Stimulated activated CD8-positive, alpha-beta memory T cell treated with anti-CD3 and anti-CD28 coated beads, Interleukin-15, amount 100 ng/mL, for 48 hours (primary cell): ENCODE measurements around the gene FREM3.

ENCODE experiments used
- DNase-seq, 2 donors: peaks; one replicate each; pipeline ENCODE4 v3.0.0-alpha.2; 2020; ENCODE audit warnings: low read depth in 2 of 2

The FREM3 gene

GRCh38 chr4:143668930-143669552, 31.4 kb downstream of the FREM3 start:
- no peak for DNase-seq

- no peak for DNase-seq
Measured at GRCh38 chr4:143667461-143667860, 33.0 kb downstream of the FREM3 start.

- DNase-seq, result no peak
Measured at GRCh38 chr4:143658336-143658735, 42.1 kb downstream of the FREM3 start.

- no peak for DNase-seq
Measured at GRCh38 chr4:143654571-143654970, 45.9 kb downstream of the FREM3 start.

GRCh38 chr4:143653031-143653430, 47.4 kb downstream of the FREM3 start:
- no peak for DNase-seq

DNA sequence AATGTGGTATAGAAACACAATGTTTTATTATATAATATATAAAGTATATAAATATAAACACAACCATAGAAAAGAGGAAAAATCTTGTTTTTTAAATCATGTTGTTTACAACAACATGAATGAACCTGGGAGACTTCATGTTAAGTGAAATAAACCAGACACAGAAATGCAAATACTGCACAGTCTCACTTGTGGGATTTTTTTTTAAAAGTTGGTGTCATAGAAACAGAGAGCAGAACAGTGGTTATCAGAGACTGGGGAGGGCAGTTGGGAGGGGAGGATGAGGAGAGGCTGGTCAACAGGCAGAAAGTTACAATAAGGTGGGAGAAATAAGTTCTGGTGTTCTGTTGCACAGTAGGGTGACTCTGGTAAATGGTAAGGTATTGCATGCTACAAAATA, 57.1 kb downstream of the FREM3 start:
- DNase-seq, result no peak

GRCh38 chr4:143642611-143643010, 57.9 kb downstream of the FREM3 start:
- DNase-seq, result no peak

- DNase-seq, result no peak
Measured at GRCh38 chr4:143641361-143641760, 59.1 kb downstream of the FREM3 start.

- DNase-seq, result no peak
Measured at GRCh38 chr4:143634763-143635162, 65.7 kb downstream of the FREM3 start.

DNA sequence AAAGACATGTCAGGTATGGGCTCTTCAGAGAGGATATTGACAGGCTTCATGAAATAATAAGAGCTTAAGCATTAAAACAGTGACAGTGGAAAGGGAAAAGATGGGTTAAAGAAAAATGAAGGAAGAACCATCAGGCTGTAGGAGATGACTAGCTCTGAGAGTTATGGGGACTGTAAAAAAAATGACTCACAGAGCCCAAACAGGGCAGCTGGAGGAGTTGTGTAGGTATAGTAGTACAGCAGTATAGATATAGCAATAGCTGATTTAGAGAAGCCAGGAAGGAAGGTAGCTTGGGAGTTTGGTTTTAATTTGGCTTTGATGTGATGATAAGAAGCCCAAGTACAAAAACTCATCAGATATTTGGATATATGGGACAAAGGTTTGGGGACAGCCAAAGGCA, 66.6 kb downstream of the FREM3 start:
- DNase-seq, result no peak

DNA sequence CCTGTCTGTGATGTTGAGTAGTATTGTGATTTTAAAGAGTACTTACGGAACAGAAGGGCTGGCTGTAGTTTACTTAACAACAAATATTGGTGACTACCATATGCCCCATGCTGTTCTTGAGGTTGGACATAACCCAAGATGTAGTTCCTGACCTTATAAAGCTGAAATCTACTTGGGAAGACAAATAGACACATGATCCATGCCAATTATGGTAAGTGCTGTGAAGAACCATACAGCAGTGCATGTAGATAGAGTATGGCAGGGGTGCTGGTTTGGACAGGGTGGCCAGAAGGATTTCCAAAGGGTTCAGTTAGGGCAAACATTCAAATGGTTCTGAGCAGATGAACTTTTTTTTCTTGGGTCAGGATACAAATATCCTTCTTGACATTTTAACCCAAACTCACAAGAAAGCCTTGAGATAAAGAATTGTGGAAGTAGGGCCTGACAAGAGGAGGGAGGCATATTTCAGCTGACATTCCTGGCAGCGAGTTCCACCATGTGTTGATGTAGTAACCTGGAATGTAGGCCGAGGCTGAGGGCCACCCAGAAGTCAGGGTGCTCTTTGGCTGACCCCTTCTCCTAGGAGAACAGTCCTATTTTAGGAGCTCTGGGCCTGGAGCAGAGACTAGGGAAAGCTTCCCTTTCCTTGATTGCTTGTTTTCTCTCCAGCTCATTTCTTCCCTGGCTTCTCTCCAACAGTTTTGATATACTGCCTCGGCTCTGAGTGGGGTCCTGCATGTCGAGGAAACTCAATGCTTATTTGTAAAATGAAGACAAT, 74.2 kb downstream of the FREM3 start:
- no peak for DNase-seq

- no peak for DNase-seq
Measured at GRCh38 chr4:143625632-143626031, 74.8 kb downstream of the FREM3 start.

- DNase-seq, result no peak
Measured at GRCh38 chr4:143623896-143624295, 76.6 kb downstream of the FREM3 start.

DNA sequence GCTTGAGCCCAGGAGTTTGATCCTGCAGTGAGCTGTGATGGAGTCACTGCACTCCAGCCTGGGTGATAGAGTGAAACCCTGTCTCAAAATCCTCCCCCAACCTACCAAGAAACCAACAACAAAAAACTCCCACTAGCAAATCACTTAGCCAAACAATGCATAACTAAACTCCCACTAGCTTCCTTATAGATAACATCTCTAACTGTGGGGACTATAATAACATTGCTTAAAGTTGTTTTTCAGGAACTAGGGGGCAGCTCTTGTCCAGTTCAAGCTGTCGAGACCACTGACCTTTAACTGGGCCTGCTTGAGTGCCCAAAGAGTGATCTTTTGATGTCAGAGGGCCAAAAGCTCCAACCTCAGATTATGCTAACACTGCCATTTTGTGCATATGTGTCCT, 81.7 kb downstream of the FREM3 start:
- no peak for DNase-seq

DNA sequence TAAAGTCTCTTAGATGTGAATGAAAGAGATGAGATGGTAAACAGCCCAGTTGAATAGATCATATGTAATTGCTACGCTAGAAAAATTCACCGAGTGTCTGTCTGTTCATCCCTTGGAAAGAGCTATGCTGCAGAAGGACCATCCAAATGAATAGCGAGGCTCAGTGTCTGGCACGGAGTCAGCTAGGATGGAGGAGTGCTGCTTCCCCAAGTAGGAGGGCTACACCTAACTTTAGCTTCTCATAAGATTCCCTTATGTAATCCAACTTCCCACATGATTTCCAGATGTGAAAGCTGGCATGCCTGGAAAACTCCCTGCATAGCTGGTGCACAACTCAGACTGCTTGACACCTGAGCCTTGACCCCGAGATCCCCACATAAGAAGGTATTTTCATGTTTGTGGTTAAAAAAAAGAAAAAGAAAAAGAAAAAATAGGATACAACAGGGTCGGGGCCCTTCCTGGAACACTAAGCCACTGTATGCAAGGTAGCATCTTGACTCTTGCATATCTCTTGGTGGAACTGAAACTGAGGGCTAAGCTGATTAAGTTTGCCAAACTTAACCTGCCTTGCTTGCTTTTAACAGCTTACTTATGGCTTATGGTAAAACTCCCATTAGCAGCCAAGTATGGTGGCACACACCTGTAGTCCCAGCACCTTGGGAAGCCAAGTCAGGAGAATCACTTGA, 82.3 kb downstream of the FREM3 start:
- no peak for DNase-seq

DNA sequence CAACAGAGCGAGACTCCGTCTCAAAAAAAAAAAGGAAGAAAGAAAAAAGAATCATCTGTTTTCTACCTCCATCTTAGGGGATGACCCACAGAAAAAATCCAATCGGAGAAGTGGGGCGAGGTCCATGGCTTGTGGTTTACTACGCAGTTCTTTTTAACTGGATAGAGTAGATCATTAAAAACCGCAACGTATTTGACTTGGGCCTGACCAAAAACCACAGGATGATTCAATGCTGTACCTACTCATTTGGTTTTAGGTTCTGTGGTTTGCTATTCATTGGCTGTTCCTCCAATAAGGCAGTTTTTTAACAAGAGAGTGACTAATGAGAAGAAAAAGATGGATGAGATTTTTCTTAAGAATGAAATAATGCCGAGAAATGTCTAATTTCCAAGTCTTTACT, 83.7 kb downstream of the FREM3 start:
- DNase-seq, result peak in 1 of 2 donors; percentile 7

GRCh38 chr4:143609492-143609891, 91.0 kb downstream of the FREM3 start:
- no peak for DNase-seq

GRCh38 chr4:143606480-143606879, 94.0 kb downstream of the FREM3 start:
- no peak for DNase-seq

GRCh38 chr4:143599827-143600226, 100.6 kb downstream of the FREM3 start:
- DNase-seq, result no peak

- DNase-seq, result no peak
Measured at GRCh38 chr4:143598816-143599215, 101.7 kb downstream of the FREM3 start.

GRCh38 chr4:143597276-143597675, 103.2 kb downstream of the FREM3 start:
- no peak for DNase-seq

DNA sequence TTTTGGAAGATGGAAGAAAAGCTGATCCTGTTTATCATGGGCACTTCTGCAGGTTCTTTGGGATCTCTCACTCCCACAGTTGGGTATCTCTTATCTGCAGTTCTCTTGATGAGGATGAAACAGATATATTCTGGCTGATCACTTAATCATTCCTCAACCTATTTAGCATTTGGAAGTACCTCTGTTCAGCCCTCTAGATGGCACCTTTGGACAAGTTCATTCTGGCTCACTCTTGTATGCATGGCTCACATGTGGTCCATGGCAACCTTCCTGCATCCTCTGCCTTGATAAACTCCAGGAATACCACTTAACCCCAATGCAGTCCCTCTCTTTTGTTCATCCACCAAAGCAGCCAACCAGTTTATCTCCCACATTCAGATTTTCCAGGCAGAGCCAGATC, 112.8 kb downstream of the FREM3 start:
- no peak for DNase-seq

DNA sequence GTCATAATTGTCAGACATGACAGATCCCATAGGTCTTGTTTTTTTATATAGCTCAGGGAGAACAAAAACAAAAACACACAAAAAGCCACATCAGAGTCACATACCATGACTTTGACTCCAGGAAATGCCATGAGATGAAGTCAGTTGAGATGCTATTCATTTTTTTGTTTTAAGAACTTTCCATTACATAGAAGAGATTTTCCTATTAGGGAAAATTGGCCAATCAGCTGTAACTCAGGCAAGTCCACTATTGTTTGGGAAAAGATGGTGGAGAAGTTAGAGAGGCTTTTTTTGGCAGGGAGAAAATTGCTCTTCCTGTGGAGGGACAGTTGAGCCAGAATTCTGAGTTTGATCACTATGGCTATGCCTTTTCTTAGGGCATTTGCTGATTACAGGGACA, 114.4 kb downstream of the FREM3 start:
- DNase-seq, result no peak
